GF-D8 (cell line): ENCODE measurements around the gene ASB1.
"Not testable (repeated sequence)": the region's sequence is repeated elsewhere in the genome, so short reads cannot be mapped to it uniquely, and the experiment has no call there.

Source experiments
- DNase-seq: peaks from one replicate; lab custom pipeline; 2025; lab: John Stamatoyannopoulos, UW

Gene ASB1

GRCh38 chr2:238404406-238405216, 22.1 kb upstream of the ASB1 start:
- DNase-seq, result no peak

- DNase-seq, result not testable (repeated sequence)
Measured at GRCh38 chr2:238405217-238405555, 21.5 kb upstream of the ASB1 start.

GRCh38 chr2:238406221-238406997, 20.3 kb upstream of the ASB1 start:
- no peak for DNase-seq

DNA sequence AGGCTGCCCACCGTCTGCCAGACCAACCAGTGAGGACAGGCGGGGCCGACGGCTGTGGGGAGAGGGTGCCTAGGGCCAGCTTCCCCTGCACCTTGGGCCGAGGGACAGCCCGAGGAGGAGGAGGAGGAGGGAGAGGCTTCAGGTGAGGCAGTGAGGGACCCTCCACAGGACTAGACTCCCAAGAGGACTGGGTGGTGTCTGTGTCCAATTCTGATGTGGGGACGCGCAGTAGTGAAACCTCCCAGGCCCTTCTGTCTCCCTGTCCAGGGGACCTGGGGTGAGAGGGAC, 19.8 kb upstream of the ASB1 start:
- no peak for DNase-seq

DNA sequence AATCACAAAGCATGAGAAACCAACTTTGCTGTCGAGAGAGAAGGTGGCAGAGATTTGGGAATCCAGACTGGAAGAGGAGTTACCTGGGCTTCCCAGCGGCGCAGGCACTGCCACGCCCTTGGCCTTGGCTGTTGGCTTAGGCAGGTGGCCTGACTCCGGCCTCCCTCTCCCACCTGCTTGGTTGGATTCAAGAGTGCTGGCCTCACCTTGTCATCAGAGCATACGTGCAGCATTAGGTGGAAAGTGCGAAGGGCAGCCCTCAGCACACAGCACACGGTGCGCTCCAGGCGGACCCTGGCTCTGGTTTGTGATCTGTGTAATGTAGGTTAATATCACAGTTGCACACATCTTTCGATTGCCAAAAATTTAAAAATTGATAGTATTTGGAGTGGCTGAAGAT, 19.2 kb upstream of the ASB1 start:
- DNase-seq, result no peak

DNA sequence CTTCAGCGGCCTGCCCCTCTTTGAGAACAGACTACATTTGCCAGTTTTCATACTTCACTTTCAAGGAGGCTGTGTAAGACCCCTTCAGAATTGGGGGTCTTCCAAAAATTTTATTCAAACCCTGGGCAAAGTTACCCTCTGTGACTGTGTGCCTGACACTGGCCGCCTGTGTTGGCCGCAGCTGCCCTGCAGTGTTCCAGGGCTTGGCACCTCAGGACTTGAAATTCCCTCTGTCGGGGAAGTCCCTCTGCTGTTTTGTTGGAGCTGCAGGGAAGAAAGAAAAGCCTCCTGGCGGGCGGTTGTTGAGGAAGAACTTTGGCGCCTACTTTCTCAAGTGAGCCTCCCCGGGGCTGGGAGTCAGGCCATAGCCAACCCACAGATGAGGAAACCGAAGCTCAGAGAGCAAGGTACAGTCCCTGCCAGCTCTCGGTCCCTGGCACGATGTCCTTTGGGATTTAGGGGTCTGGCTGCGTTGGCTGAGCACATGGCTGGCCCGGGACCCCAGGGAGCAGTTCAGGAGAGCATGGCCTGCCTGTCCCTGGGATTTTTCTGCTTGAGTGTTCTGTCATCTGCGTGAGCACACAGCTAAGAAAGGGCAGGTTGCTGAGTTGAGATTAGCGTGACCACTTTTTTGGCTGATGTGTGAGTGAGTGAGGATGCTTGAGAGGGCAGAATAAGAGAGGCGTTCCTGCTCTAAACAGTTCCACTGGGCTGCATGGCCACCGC, 17.9 kb upstream of the ASB1 start:
- no peak for DNase-seq

GRCh38 chr2:238409341-238410199, 17.2 kb upstream of the ASB1 start:
- DNase-seq, result no peak

- DNase-seq, result no peak
Measured at GRCh38 chr2:238412067-238412767, 14.5 kb upstream of the ASB1 start.

DNA sequence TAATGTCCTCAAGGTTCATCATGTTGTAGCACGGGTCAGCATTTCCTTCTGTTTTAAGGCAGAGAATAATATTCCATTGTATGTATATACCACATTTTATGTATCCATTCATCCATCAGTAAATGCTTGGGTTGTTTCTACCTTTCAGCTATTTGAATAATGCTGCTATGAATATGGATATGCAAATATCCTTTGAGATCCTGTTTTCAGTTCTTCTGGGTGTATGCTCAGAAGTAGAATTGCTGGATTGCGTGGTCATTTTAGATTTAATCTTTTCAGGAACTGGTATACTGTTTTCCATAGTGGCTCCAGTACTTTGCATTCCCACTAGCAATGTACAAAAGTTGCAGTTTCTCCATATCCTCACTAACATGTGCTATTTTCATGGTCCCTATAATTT, 13.4 kb upstream of the ASB1 start:
- DNase-seq, result no peak

DNA sequence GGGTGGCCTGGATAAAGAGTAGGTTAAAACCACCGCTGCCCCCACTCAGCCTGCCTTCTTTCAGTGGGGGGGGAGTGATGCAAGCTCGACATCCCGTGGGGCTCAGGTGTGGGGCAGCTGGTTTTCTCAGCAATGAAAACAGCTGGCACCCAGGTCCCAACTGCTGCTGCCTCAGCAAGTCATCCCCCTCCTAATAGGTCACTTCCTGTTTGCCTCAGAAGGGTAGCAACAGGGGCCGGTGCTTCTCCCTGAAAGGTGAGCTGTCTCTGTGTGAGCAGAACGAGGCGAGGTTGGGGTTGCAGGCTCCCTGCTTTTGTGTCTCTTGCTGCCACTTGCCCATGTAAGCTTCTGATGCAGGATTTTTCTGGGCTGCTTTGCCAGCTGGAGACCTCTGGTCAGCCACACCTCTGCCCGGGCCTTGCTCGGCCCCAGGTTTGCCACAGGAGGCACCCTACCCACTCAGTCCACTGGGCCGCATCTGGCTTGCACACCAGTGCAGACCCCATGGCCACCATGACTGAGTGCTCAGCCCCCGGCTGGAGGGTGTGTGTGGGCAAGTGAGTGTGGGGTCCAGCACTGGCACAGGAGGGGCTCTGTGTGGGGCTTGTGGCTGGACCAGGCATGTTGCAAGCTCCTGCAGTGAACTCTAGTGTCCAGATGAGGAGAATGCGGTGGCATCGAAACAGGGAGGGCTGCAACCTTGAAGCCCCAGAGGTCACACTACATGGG, 11.5 kb upstream of the ASB1 start:
- no peak for DNase-seq

DNA sequence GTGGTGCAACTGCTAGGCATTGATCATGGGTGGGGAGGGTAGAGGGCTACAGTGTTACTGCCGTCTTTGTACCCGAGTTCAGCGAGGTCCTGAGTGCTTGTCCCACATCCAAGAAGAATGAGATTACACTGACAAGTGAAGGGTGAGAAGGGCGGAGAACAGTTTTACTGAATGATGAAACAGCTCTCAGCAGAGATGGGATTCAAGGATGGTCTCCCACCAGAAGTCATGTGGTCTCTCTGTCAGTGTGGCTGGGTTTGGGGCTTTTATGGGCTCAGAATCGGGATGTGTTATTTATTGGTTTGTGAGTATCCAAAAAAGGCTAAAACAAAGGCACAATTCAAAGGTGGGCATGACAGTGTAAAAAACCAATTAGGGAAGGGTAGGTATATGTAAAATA, 10.8 kb upstream of the ASB1 start:
- DNase-seq, result no peak

- no peak for DNase-seq
Measured at GRCh38 chr2:238418196-238418998, 8.3 kb upstream of the ASB1 start.

GRCh38 chr2:238418999-238419546, 7.7 kb upstream of the ASB1 start:
- no peak for DNase-seq

DNA sequence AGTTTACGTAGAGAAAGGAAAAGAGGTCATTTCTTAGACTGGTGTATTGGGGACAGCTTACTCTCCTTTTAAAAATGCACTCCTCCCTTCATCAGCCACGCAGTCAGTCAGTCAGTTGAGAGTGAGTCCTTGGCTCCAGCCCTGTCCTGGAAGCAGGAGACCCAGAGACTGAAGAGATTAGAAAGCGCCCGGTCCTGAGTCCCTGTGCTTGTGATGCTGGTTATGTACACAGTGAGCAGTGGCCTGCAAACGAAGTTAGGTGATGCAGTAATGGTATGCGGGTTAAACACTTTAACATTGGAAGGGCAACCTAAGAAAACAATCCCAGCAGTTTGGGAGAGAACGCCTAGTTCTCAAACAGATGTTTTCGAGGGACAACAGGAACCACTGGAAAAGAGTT, 6.3 kb upstream of the ASB1 start:
- DNase-seq, result no peak

- no peak for DNase-seq
Measured at GRCh38 chr2:238420878-238421694, 5.6 kb upstream of the ASB1 start.

DNA sequence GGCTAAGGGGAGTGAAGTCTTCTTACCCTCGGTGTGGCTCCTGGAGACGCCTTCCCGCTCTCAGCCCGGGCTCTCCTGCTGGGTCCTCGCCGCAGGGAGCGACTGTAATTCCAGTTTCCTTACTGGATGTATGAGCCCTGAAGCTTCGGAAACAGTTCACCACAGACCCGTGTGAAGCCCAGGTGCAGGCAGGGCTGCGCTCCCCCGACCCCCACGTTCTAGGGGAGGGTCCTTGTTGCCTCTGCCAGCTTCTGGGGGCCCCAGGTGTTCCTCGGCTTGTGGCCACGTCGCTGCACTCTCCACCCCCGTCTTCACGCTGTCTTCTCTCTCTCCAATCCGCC, 5.1 kb upstream of the ASB1 start:
- DNase-seq, result no peak

GRCh38 chr2:238422285-238422684, 4.4 kb upstream of the ASB1 start:
- DNase-seq, result no peak

- DNase-seq, result no peak
Measured at GRCh38 chr2:238422940-238423339, 3.8 kb upstream of the ASB1 start.
